DMS 273 treated with DMSO at 0.1 percent for 48 hours (cell line): Measurements from ENCODE around the gene PTPRM.
"Not testable (repeated sequence)": the region's sequence is repeated elsewhere in the genome, so short reads cannot be mapped to it uniquely, and the experiment has no call there.

ENCODE experiments used
- DNase-seq: peaks from one replicate; lab custom pipeline; 2025; lab: John Stamatoyannopoulos, UW

The PTPRM gene

GRCh38 chr18:7727361-7728076 lies 160.4 kb downstream of the PTPRM start:
- no peak for DNase-seq

- no peak for DNase-seq
Observed at GRCh38 chr18:7728297-7728696, 161.2 kb downstream of the PTPRM start.

- DNase-seq, result no peak
Observed at GRCh38 chr18:7729868-7730267, 162.8 kb downstream of the PTPRM start.

GRCh38 chr18:7730682-7731081 lies 163.6 kb downstream of the PTPRM start:
- DNase-seq, result no peak

- DNase-seq, result no peak
Observed at GRCh38 chr18:7733642-7734041, 166.5 kb downstream of the PTPRM start.

GRCh38 chr18:7735196-7735595 lies 168.1 kb downstream of the PTPRM start:
- DNase-seq, result no peak

GRCh38 chr18:7735626-7736175 lies 168.6 kb downstream of the PTPRM start:
- no peak for DNase-seq

GRCh38 chr18:7736526-7736925 lies 169.4 kb downstream of the PTPRM start:
- DNase-seq, result not testable (repeated sequence)

- no peak for DNase-seq
Observed at GRCh38 chr18:7737550-7737949, 170.4 kb downstream of the PTPRM start.

- no peak for DNase-seq
Observed at GRCh38 chr18:7740821-7741220, 173.7 kb downstream of the PTPRM start.

GRCh38 chr18:7741640-7742039 lies 174.5 kb downstream of the PTPRM start:
- no peak for DNase-seq

GRCh38 chr18:7742224-7742623 lies 175.1 kb downstream of the PTPRM start:
- no peak for DNase-seq

GRCh38 chr18:7743256-7743655 lies 176.1 kb downstream of the PTPRM start:
- DNase-seq, result no peak

- DNase-seq, result no peak
Observed at GRCh38 chr18:7746106-7746505, 179.0 kb downstream of the PTPRM start.

- DNase-seq, result no peak
Observed at GRCh38 chr18:7748251-7749007, 181.3 kb downstream of the PTPRM start.

GRCh38 chr18:7749008-7749405 lies 181.9 kb downstream of the PTPRM start:
- DNase-seq, result no peak

- DNase-seq, result no peak
Observed at GRCh38 chr18:7749510-7749981, 182.4 kb downstream of the PTPRM start.

GRCh38 chr18:7750095-7750663 lies 183.1 kb downstream of the PTPRM start:
- no peak for DNase-seq

GRCh38 chr18:7750966-7751365 lies 183.8 kb downstream of the PTPRM start:
- DNase-seq, result no peak

- DNase-seq, result no peak
Observed at GRCh38 chr18:7754258-7754657, 187.1 kb downstream of the PTPRM start.

- DNase-seq, result no peak
Observed at GRCh38 chr18:7754725-7755181, 187.6 kb downstream of the PTPRM start.

- DNase-seq, result no peak
Observed at GRCh38 chr18:7755753-7756475, 188.8 kb downstream of the PTPRM start.
